GM23338 (cell line): ENCODE measurements around the gene CARHSP1. TPM values are rescaled to one million over a fixed set of nuclear protein-coding genes. Genes with fewer than 3 reads are reported as not detected.

Experiments used
- ATAC-seq: fragments of 200-7000 bp; cut with Tn5 transposase; 3 replicates; pipeline ENCODE4 v1.9.1; 2020
- DNase-seq: peaks from one replicate; pipeline ENCODE4 v3.0.0-alpha.2; 2015; ENCODE audit warnings: low spot score
- H2AFZ ChIP-seq: fragments of 200-600 bp; sonication (generic); 2 replicates; pipeline ENCODE4 v1.8.0; 2016; ENCODE audit warnings: antibody characterized with exemption, mild to moderate bottlenecking, moderate library complexity
- H3F3A ChIP-seq: fragments of 200-600 bp; sonication (generic); replicated peaks from 2 replicates; pipeline ENCODE4 v1.8.0; 2017; ENCODE audit warnings: antibody characterized with exemption, mixed run types, low read depth
- H3K27ac ChIP-seq: fragments of 200-600 bp; sonication (generic); 2 replicates; pipeline ENCODE4 v1.6.1; 2016; ENCODE audit warnings: low read depth
- H3K27me3 ChIP-seq: fragments of 200-600 bp; sonication (generic); 2 replicates; pipeline ENCODE4 v1.8.0; 2016; ENCODE audit warnings: mild to moderate bottlenecking, mixed run types, moderate library complexity; ENCODE audit not compliant: insufficient read depth
- H3K36me3 ChIP-seq: fragments of 200-600 bp; sonication (generic); 2 replicates; pipeline ENCODE4 v1.8.0; 2016; ENCODE audit warnings: mild to moderate bottlenecking; ENCODE audit not compliant: insufficient read depth
- H3K4me1 ChIP-seq: fragments of 200-600 bp; sonication (generic); 2 replicates; pipeline ENCODE4 v1.8.0; 2016; ENCODE audit warnings: mild to moderate bottlenecking, moderate library complexity; ENCODE audit not compliant: insufficient read depth
- H3K4me2 ChIP-seq: fragments of 200-600 bp; sonication (generic); 2 replicates; pipeline ENCODE4 v1.7.1; 2017; ENCODE audit warnings: mixed run types
- H3K4me3 ChIP-seq: fragments of 200-600 bp; sonication (generic); 2 replicates; pipeline ENCODE4 v1.6.1; 2016; ENCODE audit warnings: mixed run types
- H3K79me2 ChIP-seq: fragments of 200-600 bp; sonication (generic); replicated peaks from 2 replicates; pipeline ENCODE4 v1.8.0; 2017; ENCODE audit warnings: mild to moderate bottlenecking; ENCODE audit not compliant: insufficient read depth
- H3K9me2 ChIP-seq: fragments of 200-600 bp; sonication (generic); 2 replicates; pipeline ENCODE4 v1.8.0; 2017; ENCODE audit not compliant: insufficient read depth
- H4K20me1 ChIP-seq: fragments of 200-600 bp; sonication (generic); replicated peaks from 2 replicates; pipeline ENCODE4 v1.8.0; 2017; ENCODE audit warnings: mild to moderate bottlenecking; ENCODE audit not compliant: insufficient read depth
- H3K27ac Mint-ChIP-seq: 2 replicates; pipeline ENCODE4 v1.8.0; 2020; ENCODE audit warnings: inconsistent platforms, mild to moderate bottlenecking, moderate library complexity, mixed read lengths
- H3K27me3 Mint-ChIP-seq: 3 replicates; pipeline ENCODE4 v1.8.0; 2022; ENCODE audit warnings: low read depth, mild to moderate bottlenecking, moderate library complexity, mixed read lengths, inconsistent platforms; ENCODE audit not compliant: insufficient read depth, poor library complexity
- H3K36me3 Mint-ChIP-seq: 3 replicates; pipeline ENCODE4 v1.8.0; 2021; ENCODE audit warnings: low read depth, mild to moderate bottlenecking, inconsistent platforms, moderate library complexity, mixed read lengths
- H3K4me1 Mint-ChIP-seq: 3 replicates; pipeline ENCODE4 v1.8.0; 2020; ENCODE audit warnings: mild to moderate bottlenecking, inconsistent platforms, mixed read lengths
- H3K4me3 Mint-ChIP-seq: 3 replicates; pipeline ENCODE4 v1.8.0; 2021; ENCODE audit warnings: moderate library complexity, mild to moderate bottlenecking, inconsistent platforms, mixed read lengths
- H3K9me3 Mint-ChIP-seq: 3 replicates; pipeline ENCODE4 v1.8.0; 2020; ENCODE audit warnings: moderate library complexity, mild to moderate bottlenecking, inconsistent platforms, mixed read lengths
- CTCF ChIP-seq, 2 experiments: fragments of 200-600 bp in 1 of 2; sonication (generic) in 1 of 2; conservative IDR thresholded peaks; 2 replicates each; pipeline versions ENCODE4 v1.5.1 to v1.6.1; 2016 to 2017; ENCODE audit warnings: antibody characterized with exemption in 2 of 2, low read depth in 2 of 2, mild to moderate bottlenecking in 2 of 2, moderate library complexity in 1 of 2
- EZH2 ChIP-seq: fragments of 200-600 bp; sonication (generic); IDR thresholded peaks from one replicate; pipeline ENCODE4 v1.8.0; 2017; ENCODE audit warnings: antibody characterized with exemption, mild to moderate bottlenecking, low read depth; ENCODE audit not compliant: unreplicated experiment
- JUNB ChIP-seq: IDR thresholded peaks from one replicate; pipeline ENCODE4 v1.6.1; 2016; ENCODE audit warnings: antibody characterized with exemption; ENCODE audit not compliant: unreplicated experiment
- NANOG ChIP-seq: IDR thresholded peaks from 2 replicates; pipeline ENCODE4 v1.6.1; 2016; ENCODE audit warnings: antibody characterized with exemption, borderline replicate concordance
- polyA plus RNA-seq: library from polyadenylated mRNA; unstranded; fragments of >200 nt; fragmentation: Nextera tagmentation; extraction: Ambion mirVana; gene quantifications from 2 replicates; pipeline ENCODE4 v1.2.1, GENCODE V29; 2016
- total RNA-seq: library from RNA; depleted of rRNA; stranded (reverse); fragments of >200 nt; shearing (Covaris generic); gene quantifications from 2 replicates; pipeline ENCODE4 v1.2.3, GENCODE V29; 2014

Gene CARHSP1
- total and polyA plus RNA-seq, 2 experiments from 2014 or later, result 286 to 339 TPM

GRCh38 chr16:8905795-8906591, 37.2 kb upstream of the CARHSP1 start:
- no peak for TF ChIP-seq JUNB
- TF ChIP-seq NANOG, result no peak
- peak; percentile 70 to 75 for TF ChIP-seq CTCF (conservative IDR thresholded peaks at IDR 0.05; ENCODE audit: low read depth in 2 of 2)
- no peaks in the 10 kb centered on the region for H3K4me1 ChIP-seq
- H3K4me3 Mint-ChIP-seq, result no peak overlapping the region
- 0 out of 2 replicates have a peak overlapping the region, but pooled peaks have one; percentile 32 for H3K27ac Mint-ChIP-seq
- peaks cover 67% of the 10 kb centered on the region for H3K36me3 ChIP-seq
- DNase-seq (peak; percentile 80), ATAC-seq (peak; percentile 94)
- H3K4me3 ChIP-seq, result no peak overlapping the region
- no peak overlapping the region for H3K4me2 ChIP-seq
- H3K9me3 Mint-ChIP-seq, result no peaks in the 10 kb centered on the region
- peaks cover 90% of the 10 kb centered on the region for H3K36me3 Mint-ChIP-seq
- H4K20me1 ChIP-seq, result peaks cover 38% of the 10 kb centered on the region
- H3K79me2 ChIP-seq, result peaks cover 13% of the 10 kb centered on the region; the same call in 1 of the 2 replicates
- H2AFZ ChIP-seq, result no peak overlapping the region
- peaks cover 5% of the 10 kb centered on the region for H3K27me3 Mint-ChIP-seq
- H3K4me1 Mint-ChIP-seq, result peaks cover 5% of the 10 kb centered on the region
- no peaks in the 10 kb centered on the region for H3K27me3 ChIP-seq
- no peaks in the 10 kb centered on the region for H3K9me2 ChIP-seq
- peaks cover 22% of the 10 kb centered on the region for H3F3A ChIP-seq
- peak overlapping the region; percentile 75 for H3K27ac ChIP-seq

- H3K9me2 ChIP-seq, result no peaks in the 10 kb centered on the region
- Mint-ChIP-seq H3K4me3 (no peak overlapping the region), H3K4me1 (no peaks in the 10 kb centered on the region; the same call in 2 of the 3 replicates), H3K36me3 (peaks cover 90% of the 10 kb centered on the region), H3K27ac (no peak overlapping the region), H3K9me3 (no peaks in the 10 kb centered on the region), H3K27me3 (peaks cover 5% of the 10 kb centered on the region)
- 0 out of 2 replicates have a peak overlapping the region, but pooled peaks have one; percentile 43 for H3K27ac ChIP-seq
- ATAC-seq, result peak; percentile 79
- peaks cover 19% of the 10 kb centered on the region for H3F3A ChIP-seq
- no peaks in the 10 kb centered on the region for H3K27me3 ChIP-seq
- no peak overlapping the region for H3K4me3 ChIP-seq
- H3K4me2 ChIP-seq, result no peak overlapping the region
- H4K20me1 ChIP-seq, result peaks cover 32% of the 10 kb centered on the region
- peaks cover 5% of the 10 kb centered on the region; the same call in 1 of the 2 replicates for H3K79me2 ChIP-seq
- DNase-seq, result peak; percentile 57
- H3K36me3 ChIP-seq, result peaks cover 73% of the 10 kb centered on the region
- H2AFZ ChIP-seq, result no peak overlapping the region
- H3K4me1 ChIP-seq, result no peaks in the 10 kb centered on the region
- TF ChIP-seq CTCF (conservative IDR thresholded peaks at IDR 0.05; ENCODE audit: low read depth in 2 of 2) (peak; percentile 28 to 74; a peak in 3 of 4 replicates), EZH2 (no peak)
These were observed 36.5 kb upstream of the CARHSP1 start for GRCh38 chr16:8905168-8905762.
